ENCODE results near the gene CACNA1B.

DNA sequence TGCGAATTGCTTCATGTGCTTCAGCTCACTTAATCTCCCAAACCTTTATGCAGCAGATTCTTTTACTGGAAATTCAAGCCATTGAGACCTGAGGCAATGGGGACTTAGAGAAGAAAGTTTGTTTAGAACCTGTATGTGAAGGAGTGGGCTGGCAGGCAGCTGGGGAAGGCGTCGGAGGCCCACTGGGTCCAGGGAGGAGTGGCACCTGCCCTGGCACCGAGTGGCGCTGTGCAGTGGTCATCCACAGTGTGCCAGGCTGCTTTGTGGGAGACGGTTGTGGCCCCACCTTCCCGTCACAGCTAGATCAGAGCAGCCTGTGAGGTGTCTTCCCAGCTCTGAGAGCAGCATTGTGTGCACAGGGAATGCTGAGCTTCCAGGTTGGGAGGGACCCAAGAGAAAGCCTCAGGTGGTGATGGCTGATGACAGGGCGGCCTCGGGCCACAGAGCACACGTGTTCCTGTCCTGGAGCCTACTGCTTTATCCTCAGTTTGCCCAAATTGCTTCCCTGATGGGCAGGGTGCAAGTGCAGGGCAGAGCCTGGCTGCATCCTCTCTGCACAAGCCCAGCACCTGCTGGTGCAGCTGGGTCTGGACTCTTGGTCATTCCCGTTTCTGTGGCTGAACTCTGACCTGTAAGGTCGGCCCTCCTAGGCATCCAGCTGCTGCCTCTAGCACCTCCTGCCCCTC lies 175.2 kb downstream of the CACNA1B start:
- TF ChIP-seq, protein P1, sequence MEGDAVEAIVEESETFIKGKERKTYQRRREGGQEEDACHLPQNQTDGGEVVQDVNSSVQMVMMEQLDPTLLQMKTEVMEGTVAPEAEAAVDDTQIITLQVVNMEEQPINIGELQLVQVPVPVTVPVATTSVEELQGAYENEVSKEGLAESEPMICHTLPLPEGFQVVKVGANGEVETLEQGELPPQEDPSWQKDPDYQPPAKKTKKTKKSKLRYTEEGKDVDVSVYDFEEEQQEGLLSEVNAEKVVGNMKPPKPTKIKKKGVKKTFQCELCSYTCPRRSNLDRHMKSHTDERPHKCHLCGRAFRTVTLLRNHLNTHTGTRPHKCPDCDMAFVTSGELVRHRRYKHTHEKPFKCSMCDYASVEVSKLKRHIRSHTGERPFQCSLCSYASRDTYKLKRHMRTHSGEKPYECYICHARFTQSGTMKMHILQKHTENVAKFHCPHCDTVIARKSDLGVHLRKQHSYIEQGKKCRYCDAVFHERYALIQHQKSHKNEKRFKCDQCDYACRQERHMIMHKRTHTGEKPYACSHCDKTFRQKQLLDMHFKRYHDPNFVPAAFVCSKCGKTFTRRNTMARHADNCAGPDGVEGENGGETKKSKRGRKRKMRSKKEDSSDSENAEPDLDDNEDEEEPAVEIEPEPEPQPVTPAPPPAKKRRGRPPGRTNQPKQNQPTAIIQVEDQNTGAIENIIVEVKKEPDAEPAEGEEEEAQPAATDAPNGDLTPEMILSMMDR (IDR thresholded peaks at IDR 0.05), result no peak
- TF ChIP-seq EZH2 (IDR thresholded peaks at IDR 0.05; ENCODE audit: borderline replicate concordance, insufficient read depth, low read depth, low read length, poor library complexity, severe bottlenecking), result no peak
